ENCODE data around the gene RAB17. TPM values are rescaled to one million over a fixed set of nuclear protein-coding genes. Genes with fewer than 3 reads are reported as not detected.

The RAB17 gene, protein sequence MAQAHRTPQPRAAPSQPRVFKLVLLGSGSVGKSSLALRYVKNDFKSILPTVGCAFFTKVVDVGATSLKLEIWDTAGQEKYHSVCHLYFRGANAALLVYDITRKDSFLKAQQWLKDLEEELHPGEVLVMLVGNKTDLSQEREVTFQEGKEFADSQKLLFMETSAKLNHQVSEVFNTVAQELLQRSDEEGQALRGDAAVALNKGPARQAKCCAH
- total RNA-seq = not detected
- polyA plus RNA-seq = not detected

DNA sequence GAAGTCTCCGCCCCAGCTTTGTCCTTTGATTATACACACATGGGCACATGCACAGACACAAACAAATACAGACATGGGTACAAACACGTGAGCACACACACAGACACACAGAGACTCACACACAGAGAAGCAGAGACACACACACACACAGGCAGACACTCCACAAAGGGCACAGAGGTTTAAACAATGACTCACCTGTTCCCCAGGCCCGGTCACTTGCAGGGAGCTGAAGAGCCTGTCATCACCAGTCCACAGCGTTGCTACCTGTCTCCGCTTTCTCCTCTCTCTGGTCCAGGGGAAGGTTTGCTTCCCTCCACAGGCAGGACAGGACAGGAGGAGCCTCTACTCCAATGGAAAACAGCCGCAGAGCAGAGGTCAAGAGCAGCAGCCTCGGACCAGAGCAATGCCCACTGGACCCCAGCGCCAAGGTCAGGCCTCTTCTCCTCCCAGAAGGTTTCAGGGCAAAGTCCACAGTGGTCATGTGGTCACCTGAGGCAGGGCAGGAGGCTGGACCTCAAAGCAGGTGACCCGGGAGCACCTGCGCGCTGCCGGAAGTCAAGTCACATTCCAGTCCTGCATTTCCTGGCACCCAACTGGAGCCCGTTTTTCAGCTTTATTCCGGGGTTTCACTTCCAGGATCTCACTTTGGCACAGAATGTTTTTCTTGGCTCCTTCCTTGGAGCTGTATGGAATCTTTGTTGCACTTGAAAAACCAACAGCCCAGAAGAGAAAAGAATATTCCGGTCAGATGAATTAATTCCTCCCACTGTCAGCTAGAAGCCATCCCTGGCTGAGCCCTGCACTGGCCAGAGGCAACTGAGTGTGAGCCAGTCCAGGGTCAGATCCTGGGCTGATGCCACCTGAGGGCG is at the start of gene RAB17:
Gene RAB17 (minus strand): TSS at position 463 of the 869 bp plus-strand sequence. CDS start 4,580 bp downstream, outside the sequence.
- peak within 1 kb of the TSS in 1 of 8 donors; percentile 75 for H3K27ac Mint-ChIP-seq
- no peak within 1 kb of the TSS for H3K4me3 Mint-ChIP-seq
- DNase-seq = no peak

DNA sequence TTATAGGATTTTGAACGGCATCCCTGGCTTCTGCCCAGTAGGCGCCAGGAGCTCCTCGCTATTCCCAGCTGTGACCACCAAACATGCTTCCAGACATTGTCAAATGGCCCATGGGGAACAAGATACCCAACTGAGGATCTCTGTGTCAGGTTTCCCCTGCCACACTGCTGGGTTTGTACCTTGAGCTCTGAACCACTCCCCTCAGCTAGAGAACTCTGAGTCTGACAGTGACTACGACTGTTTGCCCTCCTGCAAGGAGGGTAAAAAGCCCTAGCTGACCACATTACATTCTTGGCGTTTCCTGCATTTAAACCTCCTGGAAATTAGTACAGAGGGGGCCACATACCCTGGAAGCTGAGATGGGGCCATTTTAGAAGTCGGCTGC is 49.3 kb upstream of the RAB17 start:
- Histone ChIP-seq H3K4me1 (ENCODE audit: insufficient read depth, low read length) (no peaks in the 10 kb centered on the region), H3K4me3 (ENCODE audit: low read length) (no peak overlapping the region), H3K27me3 (ENCODE audit: insufficient read depth, low read length, poor library complexity, severe bottlenecking) (no peaks in the 10 kb centered on the region), H3K36me3 (ENCODE audit: insufficient read depth, low read length) (no peaks in the 10 kb centered on the region), H3K27ac (ENCODE audit: low read depth, low read length) (no peak overlapping the region), H3K9me3 (ENCODE audit: low read length) (no peaks in the 10 kb centered on the region)
- DNase-seq = no peak
- H3K9me3 Mint-ChIP-seq = peaks cover 2 to 7% (median 5%) of the 10 kb centered on the region in 5 donors
- H3K27ac Mint-ChIP-seq = no peak overlapping the region
- peaks cover 10 to 15% of the 10 kb centered on the region in 2 donors for H3K27me3 Mint-ChIP-seq
- no peak overlapping the region for H3K4me3 Mint-ChIP-seq
- H3K36me3 Mint-ChIP-seq = peaks cover 0 to 13% (median 0%) of the 10 kb centered on the region in 3 donors
- ChIA-PET POLR2A (no interaction called here), CTCF (no interaction called here)
- H3K4me1 Mint-ChIP-seq = peaks cover 7 to 8% (median 7%) of the 10 kb centered on the region in 3 donors

More for the DNA sequence above, at the start of gene RAB17:
- H3K27me3 Mint-ChIP-seq = peaks cover 3 to 15% of the 10 kb centered on the region in 2 donors
- no peak within 1 kb of the TSS for H3K27ac ChIP-seq (ENCODE audit: low read depth, low read length)
- peaks cover 8% of the 10 kb centered on the region for H3K4me1 ChIP-seq (ENCODE audit: insufficient read depth, low read length)
- no peak within 1 kb of the TSS for H3K4me3 ChIP-seq (ENCODE audit: low read length)
- POLR2A ChIA-PET = no interaction called here
- H3K36me3 Mint-ChIP-seq = no peaks in the 10 kb centered on the region
- no peaks in the 10 kb centered on the region for H3K27me3 ChIP-seq (ENCODE audit: insufficient read depth, low read length, poor library complexity, severe bottlenecking)
- no peaks in the 10 kb centered on the region for H3K36me3 ChIP-seq (ENCODE audit: insufficient read depth, low read length)
- H3K9me3 Mint-ChIP-seq = no peaks in the 10 kb centered on the region
- CTCF ChIA-PET = interaction anchor here (1.3 kb wide), 1 partner anchor 19 kb away, joined by 3 read pairs; no protein-coding TSS in a partner anchor
- no peaks in the 10 kb centered on the region for H3K9me3 ChIP-seq (ENCODE audit: low read length)
- peaks cover 0 to 10% (median 4%) of the 10 kb centered on the region in 3 donors for H3K4me1 Mint-ChIP-seq

DNA sequence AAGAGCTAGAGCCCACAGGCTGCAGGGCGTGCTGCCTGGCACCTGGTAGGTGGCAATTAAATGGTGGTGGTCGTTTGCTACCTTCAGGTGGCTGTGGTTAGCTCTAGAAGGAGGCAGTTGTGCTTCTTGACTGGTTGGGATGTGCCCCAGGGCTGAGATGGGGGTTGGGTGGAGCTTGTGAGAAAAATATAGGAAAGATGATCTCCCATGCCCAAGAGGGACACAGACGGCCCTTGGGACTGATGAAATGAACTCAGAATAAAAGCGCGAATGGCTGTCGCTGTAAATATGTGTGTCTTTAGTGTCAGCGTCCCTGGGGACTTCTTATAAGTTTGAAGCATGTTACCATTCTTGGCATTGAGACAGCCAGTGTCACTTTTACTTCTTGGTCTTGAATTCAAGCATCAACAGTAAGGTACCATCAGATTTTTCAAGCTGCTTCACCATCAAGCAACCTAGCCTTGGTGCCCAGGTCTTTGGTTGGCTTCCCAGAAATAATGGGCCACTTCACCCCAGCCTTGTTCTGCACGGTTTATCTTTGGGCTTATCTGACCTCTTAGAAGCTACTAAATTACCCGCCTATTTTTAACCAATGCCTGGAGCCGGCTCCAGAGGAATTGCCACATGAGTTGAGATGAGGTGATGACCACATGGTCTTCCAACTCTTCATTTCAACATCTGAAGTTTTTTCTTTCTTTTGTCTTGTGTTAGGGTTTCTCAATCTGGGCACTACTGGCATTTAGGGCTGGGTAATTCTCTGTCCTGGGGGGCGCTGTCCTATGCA is 48.7 kb upstream of the RAB17 start:
- no peak for DNase-seq
- POLR2A ChIA-PET = no interaction called here
- Histone ChIP-seq H3K36me3 (ENCODE audit: insufficient read depth, low read length) (no peaks in the 10 kb centered on the region), H3K27me3 (ENCODE audit: insufficient read depth, low read length, poor library complexity, severe bottlenecking) (no peaks in the 10 kb centered on the region), H3K27ac (ENCODE audit: low read depth, low read length) (no peak overlapping the region), H3K4me3 (ENCODE audit: low read length) (no peak overlapping the region), H3K9me3 (ENCODE audit: low read length) (no peaks in the 10 kb centered on the region), H3K4me1 (ENCODE audit: insufficient read depth, low read length) (no peaks in the 10 kb centered on the region)
- Mint-ChIP-seq H3K27ac (peak overlapping the region in 1 of 8 donors; percentile 39), H3K36me3 (peaks cover 0 to 17% (median 0%) of the 10 kb centered on the region in 3 donors), H3K4me1 (peaks cover 7 to 8% (median 7%) of the 10 kb centered on the region in 3 donors), H3K27me3 (peaks cover 11 to 19% of the 10 kb centered on the region in 2 donors), H3K9me3 (peaks cover 5 to 10% (median 8%) of the 10 kb centered on the region in 5 donors), H3K4me3 (no peak overlapping the region)
- CTCF ChIA-PET = interaction anchor here (1.0 kb wide), 1 partner anchor 106 kb away, joined by 3 read pairs; no protein-coding TSS in a partner anchor

DNA sequence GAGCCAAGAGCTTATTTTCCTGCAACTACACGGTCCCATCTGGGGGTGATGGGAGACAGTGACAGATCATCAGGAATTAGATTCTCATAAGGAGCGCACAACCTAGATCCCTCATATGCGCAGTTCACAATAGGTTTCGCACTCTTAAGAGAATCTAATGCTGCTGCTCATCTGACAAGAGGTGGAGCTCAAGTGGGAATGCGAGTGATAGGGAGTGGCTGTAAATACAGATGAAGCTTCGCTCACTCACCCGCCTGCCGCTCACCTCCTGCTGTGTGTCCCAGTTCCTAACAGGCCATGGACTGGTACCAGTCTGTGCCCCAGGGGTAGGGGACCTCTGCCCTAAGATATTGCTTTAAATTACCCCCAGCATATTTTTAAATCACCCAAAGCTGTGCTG is 47.6 kb upstream of the RAB17 start:
- Histone ChIP-seq H3K9me3 (ENCODE audit: low read length) (no peaks in the 10 kb centered on the region), H3K4me1 (ENCODE audit: insufficient read depth, low read length) (no peaks in the 10 kb centered on the region), H3K4me3 (ENCODE audit: low read length) (no peak overlapping the region), H3K27me3 (ENCODE audit: insufficient read depth, low read length, poor library complexity, severe bottlenecking) (no peaks in the 10 kb centered on the region), H3K27ac (ENCODE audit: low read depth, low read length) (no peak overlapping the region), H3K36me3 (ENCODE audit: insufficient read depth, low read length) (no peaks in the 10 kb centered on the region)
- Mint-ChIP-seq H3K4me1 (peaks cover 7 to 8% (median 7%) of the 10 kb centered on the region in 3 donors), H3K4me3 (peak overlapping the region in 1 of 7 donors; percentile 13), H3K27me3 (peaks cover 16 to 21% of the 10 kb centered on the region in 2 donors), H3K27ac (no peak overlapping the region), H3K9me3 (peaks cover 5 to 12% (median 9%) of the 10 kb centered on the region in 5 donors), H3K36me3 (peaks cover 0 to 22% (median 2%) of the 10 kb centered on the region in 3 donors)
- ChIA-PET POLR2A (no interaction called here), CTCF (no interaction called here)
- no peak for DNase-seq

DNA sequence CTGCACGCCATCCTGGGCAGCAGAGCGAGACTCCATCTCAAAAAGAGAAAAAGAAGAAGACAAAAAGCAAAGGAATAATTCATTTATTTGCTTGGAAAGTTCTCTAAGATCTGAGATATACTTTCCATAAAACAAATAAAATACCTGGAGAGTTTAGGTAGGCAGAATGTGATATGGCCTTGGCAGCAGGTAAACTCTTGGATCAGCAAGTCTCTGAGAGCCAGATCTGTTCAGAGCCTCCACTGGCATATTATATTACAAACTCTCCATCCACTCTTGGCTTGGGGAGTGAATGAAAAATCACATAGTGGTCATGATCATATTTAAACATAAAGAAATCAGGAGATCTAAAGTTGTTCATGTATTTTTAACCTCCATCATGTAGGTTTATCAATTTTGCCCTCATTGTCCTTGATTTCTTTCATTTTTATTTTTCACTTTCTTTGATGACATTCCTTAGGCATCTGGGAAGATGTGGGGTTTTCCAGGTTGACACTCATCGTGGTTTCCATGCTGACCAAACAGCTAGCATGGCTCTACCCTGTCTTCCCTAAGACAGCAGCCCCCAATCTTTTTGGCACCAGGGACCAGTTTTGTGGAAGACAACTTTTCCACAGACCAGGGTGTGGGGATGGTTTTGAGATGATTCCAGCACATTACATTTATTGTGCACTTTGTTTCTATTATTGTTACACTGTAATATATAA is 47.0 kb upstream of the RAB17 start:
- Mint-ChIP-seq H3K27ac (peak overlapping the region in 1 of 8 donors; percentile 43), H3K4me1 (peaks cover 7 to 8% (median 7%) of the 10 kb centered on the region in 3 donors), H3K9me3 (peaks cover 5 to 12% (median 9%) of the 10 kb centered on the region in 5 donors), H3K36me3 (peaks cover 0 to 26% (median 2%) of the 10 kb centered on the region in 3 donors), H3K27me3 (peaks cover 20 to 27% of the 10 kb centered on the region in 2 donors), H3K4me3 (no peak overlapping the region)
- Histone ChIP-seq H3K27ac (ENCODE audit: low read depth, low read length) (no peak overlapping the region), H3K4me3 (ENCODE audit: low read length) (no peak overlapping the region), H3K27me3 (ENCODE audit: insufficient read depth, low read length, poor library complexity, severe bottlenecking) (peaks cover 4% of the 10 kb centered on the region), H3K9me3 (ENCODE audit: low read length) (no peaks in the 10 kb centered on the region), H3K4me1 (ENCODE audit: insufficient read depth, low read length) (no peaks in the 10 kb centered on the region), H3K36me3 (ENCODE audit: insufficient read depth, low read length) (no peaks in the 10 kb centered on the region)
- no peak for DNase-seq
- ChIA-PET CTCF (interaction anchor here (1.2 kb wide), 1 partner anchor 11 kb away, joined by 3 read pairs; no protein-coding TSS in a partner anchor), POLR2A (no interaction called here)

DNA sequence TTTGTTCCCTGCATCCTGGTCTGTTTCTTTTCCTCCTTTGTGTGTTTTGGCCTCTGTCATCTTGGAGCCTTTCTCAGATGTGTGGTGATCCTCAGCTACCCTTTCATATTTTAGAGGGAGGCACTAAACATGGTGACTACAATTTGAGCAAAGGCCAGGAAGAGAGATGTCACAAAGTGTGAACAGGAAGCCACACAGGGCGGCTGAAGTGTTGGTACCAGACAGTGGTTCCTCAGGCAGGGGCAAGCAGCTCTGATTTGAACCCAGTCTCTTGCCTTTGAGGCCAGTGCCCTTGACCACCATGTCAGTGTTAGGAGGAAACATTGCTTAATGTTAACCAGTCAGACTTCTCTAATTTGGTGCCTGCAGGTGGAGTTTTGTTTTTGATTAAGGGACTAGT is 46.0 kb upstream of the RAB17 start:
- DNase-seq = no peak
- no peak overlapping the region for H3K4me3 ChIP-seq (ENCODE audit: low read length)
- H3K4me1 ChIP-seq (ENCODE audit: insufficient read depth, low read length) = no peaks in the 10 kb centered on the region
- H3K9me3 Mint-ChIP-seq = peaks cover 5 to 12% (median 9%) of the 10 kb centered on the region in 5 donors
- peaks cover 7 to 8% (median 7%) of the 10 kb centered on the region in 3 donors for H3K4me1 Mint-ChIP-seq
- peaks cover 17 to 31% of the 10 kb centered on the region in 2 donors for H3K27me3 Mint-ChIP-seq
- H3K27ac ChIP-seq (ENCODE audit: low read depth, low read length) = no peak overlapping the region
- ChIA-PET POLR2A (no interaction called here), CTCF (interaction anchor here (1.2 kb wide), 1 partner anchor 10 kb away, joined by 3 read pairs; no protein-coding TSS in a partner anchor)
- H3K36me3 ChIP-seq (ENCODE audit: insufficient read depth, low read length) = no peaks in the 10 kb centered on the region
- peaks cover 8% of the 10 kb centered on the region for H3K27me3 ChIP-seq (ENCODE audit: insufficient read depth, low read length, poor library complexity, severe bottlenecking)
- H3K36me3 Mint-ChIP-seq = peaks cover 0 to 27% (median 2%) of the 10 kb centered on the region in 3 donors
- peak overlapping the region in 5 of 8 donors; percentile 1 to 86 (median 32) for H3K27ac Mint-ChIP-seq
- no peaks in the 10 kb centered on the region for H3K9me3 ChIP-seq (ENCODE audit: low read length)
- no peak overlapping the region for H3K4me3 Mint-ChIP-seq

DNA sequence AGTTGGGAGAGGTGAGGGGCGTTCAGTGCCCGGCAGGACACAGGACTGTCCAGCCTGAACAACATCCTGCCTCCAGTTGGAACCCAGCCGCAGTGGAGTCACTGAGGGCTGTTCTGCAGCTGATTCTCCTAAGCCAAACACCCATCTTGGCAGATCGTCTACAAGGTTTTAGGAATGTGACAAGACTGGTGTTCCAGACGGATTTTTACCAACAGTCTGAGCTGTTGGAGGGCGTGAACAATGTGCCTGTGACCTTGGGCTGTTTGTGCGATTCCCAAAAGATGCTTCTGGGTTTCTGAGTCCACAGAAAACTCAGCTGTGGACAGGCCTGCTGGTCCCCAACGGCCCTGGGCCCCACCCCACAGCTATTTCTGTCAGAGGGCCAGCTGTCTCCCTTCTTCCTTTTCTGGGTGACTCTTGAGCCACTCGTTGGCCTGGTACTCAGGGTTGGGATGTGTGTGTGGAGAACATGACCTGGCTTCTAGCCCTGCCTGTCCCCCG is 42.6 kb upstream of the RAB17 start:
- Histone ChIP-seq H3K27me3 (ENCODE audit: insufficient read depth, low read length, poor library complexity, severe bottlenecking) (peaks cover 8% of the 10 kb centered on the region), H3K9me3 (ENCODE audit: low read length) (no peaks in the 10 kb centered on the region), H3K4me1 (ENCODE audit: insufficient read depth, low read length) (peaks cover 4% of the 10 kb centered on the region), H3K4me3 (ENCODE audit: low read length) (no peak overlapping the region), H3K36me3 (ENCODE audit: insufficient read depth, low read length) (no peaks in the 10 kb centered on the region), H3K27ac (ENCODE audit: low read depth, low read length) (no peak overlapping the region)
- Mint-ChIP-seq H3K4me1 (peaks cover 9 to 16% (median 15%) of the 10 kb centered on the region in 3 donors), H3K27me3 (peaks cover 37 to 54% of the 10 kb centered on the region in 2 donors), H3K9me3 (peaks cover 5 to 12% (median 9%) of the 10 kb centered on the region in 5 donors), H3K27ac (no peak overlapping the region), H3K4me3 (no peak overlapping the region), H3K36me3 (peaks cover 0 to 27% (median 2%) of the 10 kb centered on the region in 3 donors)
- DNase-seq = no peak
- ChIA-PET POLR2A (no interaction called here), CTCF (no interaction called here)

Data from CD8-positive, alpha-beta memory T cell (primary cell).